Central memory CD4-positive, alpha-beta T cell (primary cell): Measurements from ENCODE around the gene RGPD4.
"Not testable (repeated sequence)": the region's sequence is repeated elsewhere in the genome, so short reads cannot be mapped to it uniquely, and the experiment has no call there.

Experiments
- DNase-seq: peaks from one replicate; pipeline ENCODE4 v3.0.0; 2022
- total RNA-seq, 3 experiments: gene quantifications; one replicate each; lab custom pipeline; 2026; lab: John Stamatoyannopoulos, UW

Gene RGPD4
- 1.8 to 2.5 (median 2.4) reads per million in 3 experiments for total RNA-seq

GRCh38 chr2:107826749-107827148 is at the start of gene RGPD4:
Gene RGPD4, plus strand, starts transcription at chr2:107826892. Its CDS starts 122 bp downstream, at chr2:107827014.
- DNase-seq: not testable (repeated sequence)

DNA sequence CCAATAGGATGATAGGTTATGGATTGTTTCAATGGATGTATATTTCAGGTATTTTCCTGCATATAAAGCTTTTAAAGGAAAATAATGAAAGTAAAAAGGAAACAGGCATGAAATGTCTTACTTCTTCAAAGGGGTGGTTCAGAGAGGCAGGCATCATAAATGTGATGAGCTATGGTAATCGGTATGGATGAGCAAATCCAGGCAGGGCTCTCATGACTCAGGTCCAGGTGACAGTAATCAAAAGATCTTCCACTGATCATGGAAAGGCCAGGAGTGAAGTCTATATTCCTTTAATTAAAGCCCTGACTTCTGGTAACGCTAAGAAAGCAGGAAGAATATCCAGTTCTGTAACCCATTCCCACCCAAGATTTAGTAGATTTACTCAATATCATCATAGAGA is 48.7 kb upstream of the RGPD4 start:
- no peak for DNase-seq

DNA sequence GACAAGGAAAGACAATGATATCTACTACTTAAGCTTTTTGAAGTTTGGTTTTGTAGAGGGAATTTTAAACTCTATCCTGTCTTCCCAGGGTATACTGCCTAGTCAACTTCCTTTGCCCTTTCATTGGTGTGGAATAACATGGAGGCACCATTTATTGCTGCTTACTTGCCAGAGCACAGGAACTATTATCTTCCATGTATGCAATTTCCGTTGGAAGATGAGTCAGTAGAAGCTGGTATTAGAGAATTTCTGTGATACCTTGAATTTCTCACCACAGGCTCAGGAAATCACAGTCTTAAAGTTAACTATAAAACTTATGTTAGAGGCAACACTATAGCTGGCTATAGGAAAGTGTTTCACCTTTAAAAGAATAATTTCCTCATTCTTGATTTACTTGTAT is 40.9 kb upstream of the RGPD4 start:
- DNase-seq: no peak

GRCh38 chr2:107790837-107791236 is 35.9 kb upstream of the RGPD4 start:
- no peak for DNase-seq

DNA sequence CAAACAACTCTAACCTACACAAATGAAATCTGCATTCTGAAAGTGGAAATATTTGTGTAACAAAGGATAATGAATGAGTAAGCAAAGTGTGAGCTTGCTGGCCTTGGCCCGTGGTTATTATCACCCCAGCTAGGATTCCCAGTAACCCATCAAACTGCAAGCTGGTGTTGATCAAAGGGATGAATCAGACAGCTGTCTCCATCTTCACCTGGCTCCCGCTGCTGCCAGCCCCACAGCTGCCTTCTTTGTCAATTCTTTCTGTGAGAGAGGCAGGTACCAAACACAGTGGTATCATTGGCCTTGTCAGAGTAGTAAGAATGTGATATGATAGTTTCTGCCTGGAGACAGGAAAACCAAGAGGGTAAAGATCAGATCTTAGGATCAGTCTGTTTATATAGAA is 25.2 kb upstream of the RGPD4 start:
- DNase-seq: no peak

DNA sequence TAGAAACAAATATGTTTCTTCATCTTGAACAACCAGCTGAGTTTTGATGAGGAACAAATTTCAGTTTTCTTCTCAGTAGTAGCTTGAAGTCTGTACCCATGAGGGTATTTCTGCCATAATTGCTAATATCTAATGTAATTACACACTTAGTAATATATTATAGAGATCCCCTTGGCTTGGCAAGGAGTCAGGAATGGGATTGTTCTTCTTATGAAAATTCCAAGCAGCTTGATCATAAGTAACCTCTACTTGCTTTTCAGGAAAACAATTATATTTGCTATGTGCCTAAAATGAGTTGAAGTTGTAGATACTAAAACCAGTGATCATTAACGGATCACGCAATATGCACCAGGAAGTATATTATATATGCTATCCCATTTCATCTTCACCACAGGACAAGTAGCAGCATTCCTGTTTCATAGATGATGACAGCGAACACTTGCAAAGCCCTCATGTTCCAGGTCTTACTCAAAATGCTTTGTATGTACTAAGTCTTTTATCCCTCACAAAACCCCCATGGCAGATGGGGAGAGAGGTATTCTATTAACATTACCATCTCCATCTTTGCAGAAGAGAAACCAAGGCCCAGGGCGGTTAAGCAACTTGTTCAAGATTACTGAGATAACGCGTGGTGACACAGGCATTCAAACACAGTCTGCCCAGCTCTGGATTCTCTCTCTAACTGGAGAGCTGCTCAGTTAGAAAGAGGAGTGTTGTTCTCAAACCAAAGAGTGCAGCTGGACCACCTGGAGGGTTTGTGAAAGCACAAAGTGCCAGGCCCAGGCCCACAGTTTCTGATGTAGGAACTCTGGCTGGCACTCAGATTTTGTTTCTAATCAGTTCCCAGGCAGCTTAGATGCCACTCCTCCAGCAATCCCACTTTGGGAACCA is 21.8 kb upstream of the RGPD4 start:
- DNase-seq: no peak

DNA sequence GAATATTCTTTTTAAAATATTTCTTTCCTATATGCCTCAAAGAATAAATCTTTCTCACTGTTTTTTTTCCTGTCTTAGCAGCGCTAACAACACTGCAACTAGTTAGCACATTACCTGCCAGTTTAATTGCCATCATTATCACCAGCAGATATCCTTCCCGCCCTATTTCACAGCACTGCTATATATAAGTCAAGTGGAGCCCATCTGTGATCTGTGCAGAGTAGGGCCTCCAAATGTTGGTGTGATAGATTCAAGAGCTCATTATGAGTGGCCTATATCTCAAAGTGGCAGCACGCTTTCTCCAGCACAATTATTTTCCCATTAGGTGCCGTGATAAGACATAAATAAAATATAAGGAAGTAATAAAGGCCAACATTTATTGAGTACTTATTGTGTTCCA is 19.8 kb upstream of the RGPD4 start:
- DNase-seq: no peak

DNA sequence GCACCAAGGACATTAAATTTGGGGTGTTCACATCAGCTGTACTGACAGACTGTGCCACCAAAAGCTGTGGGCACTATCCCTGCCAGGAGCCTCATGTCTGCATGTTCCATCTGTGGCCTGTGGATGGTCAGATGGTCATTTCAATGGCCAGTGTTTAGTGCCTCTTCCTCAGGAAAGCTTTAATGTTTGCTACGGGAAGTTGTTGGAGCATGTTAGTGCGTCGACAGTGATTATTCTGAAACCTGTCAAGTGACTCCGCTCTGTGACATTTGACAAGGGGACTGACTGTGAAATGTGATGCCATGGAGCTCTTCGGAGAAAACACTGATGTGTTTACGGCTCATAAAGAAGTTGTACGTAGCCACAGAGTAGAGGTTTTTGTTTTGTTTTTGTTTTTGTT is 18.7 kb upstream of the RGPD4 start:
- no peak for DNase-seq

GRCh38 chr2:107808959-107809358 is 17.7 kb upstream of the RGPD4 start:
- no peak for DNase-seq

GRCh38 chr2:107809835-107810234 is 16.9 kb upstream of the RGPD4 start:
- DNase-seq: no peak

- no peak for DNase-seq
Observed at GRCh38 chr2:107810734-107811133, 16.0 kb upstream of the RGPD4 start.

GRCh38 chr2:107811411-107811810 is 15.3 kb upstream of the RGPD4 start:
- no peak for DNase-seq

DNA sequence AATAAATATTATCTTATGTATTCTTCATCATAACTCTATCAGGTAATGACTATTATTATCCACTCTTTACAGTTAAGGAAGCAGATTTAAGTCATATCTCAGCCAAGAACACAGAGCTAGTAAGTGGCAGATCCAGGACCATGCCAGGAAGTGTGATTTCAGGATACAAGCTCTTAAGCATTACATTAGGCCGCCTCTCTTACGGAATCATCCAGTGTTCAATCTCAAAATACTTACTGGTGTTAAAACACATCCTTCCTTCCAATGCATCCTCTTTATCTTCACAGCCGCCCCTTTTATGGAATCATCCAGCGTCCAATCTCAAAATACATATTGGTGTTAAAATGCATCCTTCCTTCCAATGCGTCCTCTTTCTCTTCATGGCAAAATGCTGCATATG is 14.7 kb upstream of the RGPD4 start:
- no peak for DNase-seq

DNA sequence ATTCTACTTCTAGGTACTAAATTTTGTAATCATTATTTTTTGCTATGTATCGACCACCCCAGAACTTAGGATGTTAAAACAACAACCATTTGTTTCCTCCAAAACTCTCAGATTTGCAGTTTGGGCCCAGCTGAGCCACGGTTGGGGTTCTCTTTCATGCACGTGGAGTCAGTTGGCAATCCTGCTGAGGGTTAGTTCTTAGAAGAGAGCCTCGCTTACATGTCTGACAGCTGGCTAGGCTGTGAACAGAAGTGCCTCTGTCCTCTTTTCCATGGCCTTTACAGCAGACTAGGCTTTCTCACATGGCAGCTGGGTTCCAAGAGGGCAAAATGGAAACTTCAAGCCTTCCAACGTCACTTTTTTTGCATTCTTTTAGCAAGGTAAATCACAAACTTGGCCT is 9.3 kb upstream of the RGPD4 start:
- DNase-seq: no peak

GRCh38 chr2:107822302-107822701 is 4.4 kb upstream of the RGPD4 start:
- DNase-seq: no peak

DNA sequence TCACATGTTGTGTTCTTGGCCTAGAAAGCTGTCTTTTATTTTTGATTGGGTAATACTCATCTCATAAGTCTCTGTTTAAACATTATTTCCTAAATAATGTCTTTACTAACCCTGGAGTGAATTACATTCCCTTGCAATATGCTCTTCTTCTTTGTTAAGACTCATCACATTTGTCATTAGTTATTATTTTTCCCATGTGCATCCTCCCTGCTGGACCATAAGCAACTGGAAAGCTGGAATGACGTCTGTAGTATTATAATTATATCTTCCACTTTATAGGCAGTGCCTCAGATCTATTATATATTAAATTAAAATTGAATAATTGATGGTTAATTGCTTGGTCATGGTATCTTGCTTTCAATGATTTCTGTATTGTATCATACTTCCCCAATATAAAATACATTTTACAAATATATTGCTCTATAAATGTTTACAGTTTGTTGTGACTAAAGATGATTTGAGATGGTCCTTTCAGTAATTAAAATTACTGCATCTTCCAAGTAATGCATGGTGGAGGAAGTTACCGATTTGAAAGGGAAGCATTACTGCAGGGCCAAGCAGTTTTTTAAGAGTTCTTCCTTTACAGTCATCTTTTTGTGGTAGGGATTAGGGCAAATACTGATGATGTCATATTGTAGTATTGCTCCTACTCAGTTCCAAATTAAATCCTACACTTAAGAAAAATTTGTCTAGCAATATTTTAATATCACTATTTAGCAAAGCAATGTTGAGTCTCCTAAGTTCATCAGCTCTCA is 2.1 kb upstream of the RGPD4 start:
- DNase-seq: no peak

- no peak for DNase-seq
Observed at GRCh38 chr2:107825206-107825563, 1.5 kb upstream of the RGPD4 start.

GRCh38 chr2:107829514-107829913 is 2.8 kb downstream of the RGPD4 start:
- not testable (repeated sequence) for DNase-seq

GRCh38 chr2:107833152-107833551 is 6.5 kb downstream of the RGPD4 start:
- DNase-seq: not testable (repeated sequence)

- not testable (repeated sequence) for DNase-seq
Observed at GRCh38 chr2:107833618-107834017, 6.9 kb downstream of the RGPD4 start.

DNA sequence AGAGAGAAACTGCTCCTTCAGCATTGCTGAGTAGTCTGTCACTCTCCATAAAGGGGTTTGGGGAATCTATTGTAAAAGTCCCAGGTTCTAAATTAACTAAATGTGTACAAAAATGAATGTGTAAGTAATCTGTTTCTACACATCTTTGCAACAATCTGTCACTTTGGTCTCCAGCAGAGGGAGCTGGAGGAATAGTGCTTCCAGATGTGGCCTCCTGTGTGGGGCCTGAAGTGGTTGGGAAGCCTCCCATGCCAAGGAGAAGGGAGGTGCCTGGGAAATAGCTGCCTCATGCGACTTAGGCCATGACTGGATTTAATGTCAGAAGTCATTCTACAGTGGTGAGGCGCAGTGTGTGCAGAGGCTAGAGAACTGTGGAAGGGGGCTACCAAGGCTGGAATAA is 89.4 kb downstream of the RGPD4 start:
- not testable (repeated sequence) for DNase-seq

- DNase-seq: not testable (repeated sequence)
Observed at GRCh38 chr2:107916696-107917370, 90.1 kb downstream of the RGPD4 start.

DNA sequence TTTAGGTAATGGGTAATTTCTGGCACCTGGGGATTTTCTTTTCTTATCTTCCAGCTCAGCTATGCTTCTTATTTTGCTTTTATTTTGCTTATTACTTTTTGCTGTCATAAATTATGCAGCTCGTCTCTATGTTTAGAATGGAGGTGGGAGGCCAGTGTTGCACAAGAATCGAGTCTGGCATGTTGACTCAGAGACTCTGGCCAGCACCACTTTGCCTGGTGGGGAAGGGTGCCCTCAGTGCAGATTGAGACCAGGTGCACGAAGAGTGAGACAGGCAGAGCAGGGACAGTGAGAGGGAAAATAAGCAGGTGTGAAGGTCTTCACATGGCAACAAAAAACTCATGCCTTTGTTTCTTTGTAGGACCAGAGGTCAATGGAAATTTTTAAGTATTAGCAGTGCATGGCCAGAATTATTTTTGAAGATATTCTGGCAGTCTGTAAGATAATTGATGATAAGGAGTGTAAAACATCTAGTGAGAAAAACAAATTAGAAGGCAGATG is 100.4 kb downstream of the RGPD4 start:
- no peak for DNase-seq
